IMR-90 (cell line): ENCODE data around the gene RPH3AL. TPM values are rescaled to one million over a fixed set of nuclear protein-coding genes. Genes with fewer than 3 reads are reported as not detected.

Source experiments
- ATAC-seq: fragments of 200-7000 bp; cut with Tn5 transposase; 2 replicates; pipeline ENCODE4 v1.9.1; 2020; ENCODE audit warnings: low read depth, mild to moderate bottlenecking, moderate library complexity
- BruUV-seq: library from RNA; stranded (reverse); fragments of 400-500 nt; replicated peaks from 2 replicates; lab custom pipeline; 2021; lab: Mats Ljungman, UMichigan
- CTCF ChIA-PET: fragments of 300-600 bp; formaldehyde crosslinking; extraction: SDS; loops from one replicate; lab custom pipeline; 2021; ENCODE audit warnings: antibody characterized with exemption; lab: Yijun Ruan, JAX
- POLR2A ChIA-PET: fragments of 300-600 bp; sonication (Branson Sonifier 250); formaldehyde crosslinking; loops from one replicate; lab custom pipeline; 2022; ENCODE audit warnings: antibody characterized with exemption; ENCODE audit not compliant: unreplicated experiment; lab: Charles Lee
- DNase-seq: peaks from one replicate; pipeline ENCODE4 v3.0.0; 2013
- H2AFZ ChIP-seq: replicated peaks from 2 replicates; pipeline ENCODE3; 2013; ENCODE audit warnings: low read length, mild to moderate bottlenecking; ENCODE audit not compliant: poor library complexity
- H2AK5ac ChIP-seq: 2 replicates; pipeline ENCODE4 v1.6.1; 2013; ENCODE audit warnings: low read depth, low read length, inconsistent platforms
- H2AK9ac ChIP-seq: replicated peaks from 2 replicates; pipeline ENCODE3; 2013; ENCODE audit warnings: mild to moderate bottlenecking, low read depth, low read length, moderate library complexity; ENCODE audit not compliant: poor library complexity
- H2BK120ac ChIP-seq: 2 replicates; pipeline ENCODE4 v1.6.1; 2013; ENCODE audit warnings: low read depth, low read length, inconsistent platforms
- H2BK15ac ChIP-seq: 3 replicates; pipeline ENCODE4 v1.6.1; 2013; ENCODE audit warnings: low read depth, low read length, inconsistent platforms
- H2BK20ac ChIP-seq: 2 replicates; pipeline ENCODE4 v1.6.1; 2013; ENCODE audit warnings: low read depth, mild to moderate bottlenecking, inconsistent platforms, low read length, moderate library complexity
- H2BK5ac ChIP-seq: 2 replicates; pipeline ENCODE4 v1.6.1; 2013; ENCODE audit warnings: mild to moderate bottlenecking, low read depth, low read length, inconsistent platforms; ENCODE audit not compliant: poor library complexity, severe bottlenecking
- H3K14ac ChIP-seq: replicated peaks from 2 replicates; pipeline ENCODE4 v1.6.1; 2013; ENCODE audit warnings: low read depth, low read length, inconsistent platforms
- H3K18ac ChIP-seq: 2 replicates; pipeline ENCODE4 v1.6.1; 2013; ENCODE audit warnings: low read depth, low read length, control low read depth
- H3K23ac ChIP-seq: 2 replicates; pipeline ENCODE4 v1.6.1; 2013; ENCODE audit warnings: low read depth, low read length, inconsistent platforms
- H3K27ac ChIP-seq: 2 replicates; pipeline ENCODE4 v1.5.1; 2013; ENCODE audit warnings: mild to moderate bottlenecking, control low read depth, low read length; ENCODE audit not compliant: insufficient read depth
- H3K27me3 ChIP-seq: 2 replicates; pipeline ENCODE4 v1.6.1; 2013; ENCODE audit warnings: low read length; ENCODE audit not compliant: control insufficient read depth, insufficient read depth
- H3K36me3 ChIP-seq: 2 replicates; pipeline ENCODE4 v1.6.1; 2013; ENCODE audit warnings: low read length, mixed read lengths; ENCODE audit not compliant: control insufficient read depth, insufficient read depth
- H3K4ac ChIP-seq: 2 replicates; pipeline ENCODE4 v1.6.1; 2013; ENCODE audit warnings: low read depth, low read length, inconsistent platforms
- H3K4me1 ChIP-seq: 2 replicates; pipeline ENCODE4 v1.6.1; 2013; ENCODE audit warnings: low read length, mixed read lengths; ENCODE audit not compliant: control insufficient read depth, insufficient read depth
- H3K4me2 ChIP-seq: 2 replicates; pipeline ENCODE4 v1.6.1; 2013; ENCODE audit warnings: low read depth, mild to moderate bottlenecking, control low read depth, low read length, moderate library complexity
- H3K4me3 ChIP-seq: 2 replicates; pipeline ENCODE4 v1.5.1; 2013; ENCODE audit warnings: low read depth, mild to moderate bottlenecking, control low read depth, low read length, moderate library complexity; ENCODE audit not compliant: insufficient read depth
- H3K56ac ChIP-seq: 2 replicates; pipeline ENCODE4 v1.6.1; 2013; ENCODE audit warnings: low read length, inconsistent platforms; ENCODE audit not compliant: insufficient read depth; ENCODE audit errors: extremely low read depth
- H3K79me1 ChIP-seq, 2 experiments: 2 replicates each; pipeline ENCODE4 v1.6.1; 2013; ENCODE audit warnings: low read length in 2 of 2, inconsistent platforms in 1 of 2, low read depth in 1 of 2
- H3K9ac ChIP-seq: 2 replicates; pipeline ENCODE4 v1.6.1; 2013; ENCODE audit warnings: low read depth, low read length, control low read depth
- H3K9me1 ChIP-seq: 2 replicates; pipeline ENCODE4 v1.6.1; 2013; ENCODE audit warnings: low read length, inconsistent platforms; ENCODE audit not compliant: insufficient read depth
- H3K9me3 ChIP-seq: 2 replicates; pipeline ENCODE4 v1.6.1; 2013; ENCODE audit warnings: low read length; ENCODE audit not compliant: control insufficient read depth, insufficient read depth
- H4K20me1 ChIP-seq: 2 replicates; pipeline ENCODE4 v1.6.1; 2013; ENCODE audit warnings: low read length, inconsistent platforms; ENCODE audit not compliant: insufficient read depth
- H4K5ac ChIP-seq: 2 replicates; pipeline ENCODE4 v1.6.1; 2013; ENCODE audit warnings: mild to moderate bottlenecking, low read depth, low read length, control low read depth
- H4K8ac ChIP-seq, 2 experiments: 2 replicates each; pipeline ENCODE4 v1.6.1; 2013; ENCODE audit warnings: low read depth in 2 of 2, low read length in 2 of 2, control low read depth in 1 of 2, inconsistent platforms in 1 of 2
- H4K91ac ChIP-seq: 2 replicates; pipeline ENCODE4 v1.6.1; 2013; ENCODE audit warnings: low read depth, low read length, inconsistent platforms; ENCODE audit not compliant: insufficient read depth
- BHLHE40 ChIP-seq: fragments of 150-350 bp; IDR thresholded peaks from 2 replicates; pipeline ENCODE4 v1.6.1; 2016; ENCODE audit warnings: mild to moderate bottlenecking, low read depth, low read length
- CEBPB ChIP-seq: IDR thresholded peaks from 2 replicates; pipeline ENCODE4 v1.6.1; 2012; ENCODE audit warnings: low read depth, low read length, improper control_type of control experiment
- CHD1 ChIP-seq: IDR thresholded peaks from 2 replicates; pipeline ENCODE4 v1.6.1; 2012; ENCODE audit warnings: low read depth, low read length, improper control_type of control experiment
- FOS ChIP-seq: fragments of 150-350 bp; IDR thresholded peaks from 2 replicates; pipeline ENCODE4 v1.6.1; 2016; ENCODE audit warnings: low read depth, low read length
- MAFK ChIP-seq: IDR thresholded peaks from 2 replicates; pipeline ENCODE4 v1.6.1; 2012; ENCODE audit warnings: low read depth, low read length, improper control_type of control experiment
- MAZ ChIP-seq: IDR thresholded peaks from 2 replicates; pipeline ENCODE4 v1.6.1; 2012; ENCODE audit warnings: low read depth, mild to moderate bottlenecking, low read length, improper control_type of control experiment, moderate library complexity, borderline replicate concordance
- MXI1 ChIP-seq: IDR thresholded peaks from 2 replicates; pipeline ENCODE4 v1.6.1; 2012; ENCODE audit warnings: low read depth, mild to moderate bottlenecking, low read length, moderate library complexity, borderline replicate concordance
- NFE2L2 ChIP-seq: fragments of 150-350 bp; IDR thresholded peaks from 2 replicates; pipeline ENCODE4 v1.6.1; 2016; ENCODE audit warnings: low read depth, mild to moderate bottlenecking, low read length
- POLR2A ChIP-seq: IDR thresholded peaks from 2 replicates; pipeline ENCODE4 v1.6.1; 2012; ENCODE audit warnings: mild to moderate bottlenecking, low read depth, low read length
- RAD21 ChIP-seq: IDR thresholded peaks from 2 replicates; pipeline ENCODE4 v1.6.1; 2012; ENCODE audit warnings: low read length, improper control_type of control experiment
- RCOR1 ChIP-seq: IDR thresholded peaks from 2 replicates; pipeline ENCODE4 v1.6.1; 2012; ENCODE audit warnings: mild to moderate bottlenecking, low read length, improper control_type of control experiment; ENCODE audit not compliant: insufficient replicate concordance
- RFX5 ChIP-seq: IDR thresholded peaks from 2 replicates; pipeline ENCODE4 v1.8.0; 2012; ENCODE audit warnings: low read depth, mild to moderate bottlenecking, low read length, moderate library complexity
- SMC3 ChIP-seq: fragments of 150-350 bp; IDR thresholded peaks from 2 replicates; pipeline ENCODE4 v1.6.1; 2016; ENCODE audit warnings: low read depth, mild to moderate bottlenecking, antibody characterized with exemption, low read length, moderate library complexity
- WGBS, 2 experiments: methylation state at CpG; one replicate each; pipeline versions ENCODE4 v1.1.5 to v1.1.7; 2013; ENCODE audit warnings: missing lambda C conversion rate in 2 of 2; ENCODE audit not compliant: insufficient read length in 1 of 2; ENCODE audit errors: extremely low coverage in 2 of 2; 5-methylcytosine and 5-hydroxymethylcytosine counted together
- dilution Hi-C: fragments of 300-500 bp; cut with HindIII; formaldehyde crosslinking; loops from one replicate; pipeline ENCODE4 v1.14.3; 2018; ENCODE audit warnings: low sequenced_read_pairs; ENCODE audit not compliant: unreplicated experiment
- in situ Hi-C: fragments of 300-500 bp; cut with MboI; formaldehyde crosslinking; loops from 3 replicates; pipeline ENCODE4 v1.14.3; 2019; ENCODE audit warnings: low sequenced_read_pairs, inconsistent platforms, mixed read lengths
- intact Hi-C: fragments of 100-400 bp; cut with micrococcal nuclease; formaldehyde crosslinking; loops from 2 replicates; pipeline ENCODE4 v1.10.0; 2022
- polyA plus RNA-seq, 3 experiments: library from polyadenylated mRNA; depleted of rRNA; stranded (reverse); fragments of >200 nt; gene quantifications; 2 replicates each; pipeline ENCODE4 v1.2.3, GENCODE V29; 2012; ENCODE audit warnings: low replicate concordance in 1 of 3
- total RNA-seq: library from RNA; depleted of rRNA; stranded (reverse); fragments of >200 nt; gene quantifications from 2 replicates; pipeline ENCODE4 v1.2.3, GENCODE V29; 2012
- TF ChIP-seq, protein P1 (sequence below): fragments of 150-350 bp; IDR thresholded peaks from 2 replicates; pipeline ENCODE4 v1.6.1; 2016; ENCODE audit warnings: low read depth, mild to moderate bottlenecking, low read length, moderate library complexity, borderline replicate concordance
- TF ChIP-seq, protein P2 (sequence below): conservative IDR thresholded peaks from 2 replicates; pipeline ENCODE4 v1.5.1; 2012; ENCODE audit warnings: mild to moderate bottlenecking, low read depth, low read length, improper control_type of control experiment
- TF ChIP-seq, protein P3 (sequence below): fragments of 150-350 bp; IDR thresholded peaks from 2 replicates; pipeline ENCODE4 v1.6.1; 2017; ENCODE audit warnings: mild to moderate bottlenecking, antibody characterized with exemption, low read length, low read depth

Gene RPH3AL
- total and polyA plus RNA-seq, 2 of the 4 experiments (the other 2 are of a cell fraction), result 1.8 to 2.5 TPM

DNA sequence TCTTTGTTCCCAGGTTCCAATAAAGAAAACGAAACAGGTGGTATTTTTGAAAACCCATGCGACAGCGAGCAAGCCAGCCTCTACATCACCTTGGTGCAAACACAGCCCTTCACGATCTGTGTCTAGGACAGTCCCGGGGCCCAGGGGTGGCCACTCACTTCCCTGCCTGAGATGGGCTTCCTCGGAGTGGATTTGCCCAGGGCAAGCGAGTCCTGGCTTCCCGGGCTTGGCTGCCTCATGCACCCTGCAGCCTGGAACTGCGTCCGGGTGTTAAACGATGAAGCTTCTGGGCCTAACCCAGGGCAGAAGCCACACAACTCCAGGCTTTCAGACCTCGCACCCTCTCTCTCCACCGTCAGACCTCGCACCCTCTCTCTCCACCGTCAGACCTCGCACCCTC is 66.0 kb downstream of the RPH3AL start:
- no peak overlapping the region for H2AFZ ChIP-seq
- no peak overlapping the region for H4K8ac ChIP-seq
- H2BK120ac ChIP-seq, result no peak overlapping the region
- no peaks in the 10 kb centered on the region for H3K9me1 ChIP-seq
- DNase-seq (no peak), ATAC-seq (no peak)
- no peak overlapping the region for H3K27ac ChIP-seq
- in situ Hi-C loops, result no loop called here
- no peak overlapping the region for H3K4ac ChIP-seq
- H3K79me1 ChIP-seq, result no peaks in the 10 kb centered on the region
- no peak overlapping the region for H3K56ac ChIP-seq
- no peak overlapping the region for H3K4me3 ChIP-seq
- H3K4me2 ChIP-seq, result no peak overlapping the region
- TF ChIP-seq RAD21 (no peak), NFE2L2 (no peak), FOS (no peak), MAZ (no peak), CHD1 (no peak), CEBPB (no peak), MAFK (no peak), RFX5 (no peak), RCOR1 (no peak), MXI1 (no peak), SMC3 (no peak), POLR2A (no peak), BHLHE40 (no peak)
- TF ChIP-seq, protein P1, sequence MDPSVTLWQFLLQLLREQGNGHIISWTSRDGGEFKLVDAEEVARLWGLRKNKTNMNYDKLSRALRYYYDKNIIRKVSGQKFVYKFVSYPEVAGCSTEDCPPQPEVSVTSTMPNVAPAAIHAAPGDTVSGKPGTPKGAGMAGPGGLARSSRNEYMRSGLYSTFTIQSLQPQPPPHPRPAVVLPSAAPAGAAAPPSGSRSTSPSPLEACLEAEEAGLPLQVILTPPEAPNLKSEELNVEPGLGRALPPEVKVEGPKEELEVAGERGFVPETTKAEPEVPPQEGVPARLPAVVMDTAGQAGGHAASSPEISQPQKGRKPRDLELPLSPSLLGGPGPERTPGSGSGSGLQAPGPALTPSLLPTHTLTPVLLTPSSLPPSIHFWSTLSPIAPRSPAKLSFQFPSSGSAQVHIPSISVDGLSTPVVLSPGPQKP, result no peak
- TF ChIP-seq, protein P2, sequence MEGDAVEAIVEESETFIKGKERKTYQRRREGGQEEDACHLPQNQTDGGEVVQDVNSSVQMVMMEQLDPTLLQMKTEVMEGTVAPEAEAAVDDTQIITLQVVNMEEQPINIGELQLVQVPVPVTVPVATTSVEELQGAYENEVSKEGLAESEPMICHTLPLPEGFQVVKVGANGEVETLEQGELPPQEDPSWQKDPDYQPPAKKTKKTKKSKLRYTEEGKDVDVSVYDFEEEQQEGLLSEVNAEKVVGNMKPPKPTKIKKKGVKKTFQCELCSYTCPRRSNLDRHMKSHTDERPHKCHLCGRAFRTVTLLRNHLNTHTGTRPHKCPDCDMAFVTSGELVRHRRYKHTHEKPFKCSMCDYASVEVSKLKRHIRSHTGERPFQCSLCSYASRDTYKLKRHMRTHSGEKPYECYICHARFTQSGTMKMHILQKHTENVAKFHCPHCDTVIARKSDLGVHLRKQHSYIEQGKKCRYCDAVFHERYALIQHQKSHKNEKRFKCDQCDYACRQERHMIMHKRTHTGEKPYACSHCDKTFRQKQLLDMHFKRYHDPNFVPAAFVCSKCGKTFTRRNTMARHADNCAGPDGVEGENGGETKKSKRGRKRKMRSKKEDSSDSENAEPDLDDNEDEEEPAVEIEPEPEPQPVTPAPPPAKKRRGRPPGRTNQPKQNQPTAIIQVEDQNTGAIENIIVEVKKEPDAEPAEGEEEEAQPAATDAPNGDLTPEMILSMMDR, result no peak
- TF ChIP-seq, protein P3, sequence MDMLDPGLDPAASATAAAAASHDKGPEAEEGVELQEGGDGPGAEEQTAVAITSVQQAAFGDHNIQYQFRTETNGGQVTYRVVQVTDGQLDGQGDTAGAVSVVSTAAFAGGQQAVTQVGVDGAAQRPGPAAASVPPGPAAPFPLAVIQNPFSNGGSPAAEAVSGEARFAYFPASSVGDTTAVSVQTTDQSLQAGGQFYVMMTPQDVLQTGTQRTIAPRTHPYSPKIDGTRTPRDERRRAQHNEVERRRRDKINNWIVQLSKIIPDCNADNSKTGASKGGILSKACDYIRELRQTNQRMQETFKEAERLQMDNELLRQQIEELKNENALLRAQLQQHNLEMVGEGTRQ, result no peak
- H4K91ac ChIP-seq, result no peak overlapping the region
- H3K4me1 ChIP-seq, result no peaks in the 10 kb centered on the region
- WGBS, 2 experiments, result 90% methylated on average over 2 of the region's 16 CpGs; no CpG with 5 or more reads in 1 of the 2 experiments
- H3K23ac ChIP-seq, result no peak overlapping the region
- H3K27me3 ChIP-seq, result peaks cover 13% of the 10 kb centered on the region; the same call in 1 of the 2 replicates
- CTCF ChIA-PET, result no interaction called here
- H2BK5ac ChIP-seq, result no peak overlapping the region
- POLR2A ChIA-PET, result no interaction called here
- BruUV-seq, result no TSS peak
- no peaks in the 10 kb centered on the region for H4K20me1 ChIP-seq
- H2BK15ac ChIP-seq, result no peak overlapping the region
- H2AK9ac ChIP-seq, result no peak overlapping the region
- dilution Hi-C loops, result no loop called here
- H3K9me3 ChIP-seq, result no peaks in the 10 kb centered on the region
- H3K18ac ChIP-seq, result no peak overlapping the region
- no peak overlapping the region for H4K5ac ChIP-seq
- no peak overlapping the region for H2BK20ac ChIP-seq
- no peaks in the 10 kb centered on the region for H3K36me3 ChIP-seq
- no peak overlapping the region for H3K9ac ChIP-seq
- H3K14ac ChIP-seq, result no peak overlapping the region
- no peak overlapping the region for H2AK5ac ChIP-seq
- intact Hi-C loops, result no loop called here
